Stimulated activated CD4-positive, alpha-beta T cell treated with anti-CD3 and anti-CD28 coated beads, TNF-alpha, amount 100 ng/mL, for 48 hours (primary cell): ENCODE results near the gene OAS1.

Experiments used
- DNase-seq, 3 donors: peaks; one replicate each; pipeline ENCODE4 v3.0.0-alpha.2; 2020; ENCODE audit warnings: low read depth in 3 of 3

Gene OAS1

GRCh38 chr12:112965643-112966042, 58.9 kb downstream of the OAS1 start:
- DNase-seq: no peak

GRCh38 chr12:112967306-112967705, 60.5 kb downstream of the OAS1 start:
- DNase-seq: no peak

GRCh38 chr12:112967858-112968257, 61.1 kb downstream of the OAS1 start:
- no peak for DNase-seq
